SK-N-SH (cell line): ENCODE measurements around the gene OR5H2. TPM values are rescaled to one million over a fixed set of nuclear protein-coding genes. Genes with fewer than 3 reads are reported as not detected.

Experiments used
- CTCF ChIA-PET: fragments of 300-600, 350-600 bp; formaldehyde crosslinking; extraction: SDS; loops from one replicate; lab custom pipeline; 2021; lab: Yijun Ruan, JAX
- POLR2A ChIA-PET: fragments of 350-600 bp; sonication (Branson Sonifier 250); formaldehyde crosslinking; extraction: SDS; loops from one replicate; lab custom pipeline; 2020; ENCODE audit warnings: antibody characterized with exemption, inconsistent platforms; lab: Yijun Ruan, JAX
- DNase-seq: peaks from one replicate; pipeline ENCODE4 v3.0.0; 2012
- H2AFZ ChIP-seq: fragments of 200-600 bp; sonication (generic); 2 replicates; pipeline ENCODE4 v1.8.1; 2016; ENCODE audit warnings: antibody characterized with exemption, mild to moderate bottlenecking, low read depth
- H3F3A ChIP-seq: fragments of 200-600 bp; sonication (generic); replicated peaks from 2 replicates; pipeline ENCODE3; 2016; ENCODE audit warnings: antibody characterized with exemption, mild to moderate bottlenecking; ENCODE audit not compliant: insufficient read depth
- H3K27ac ChIP-seq, 2 experiments: fragments of 200-500 bp in 1 of 2; fragments of 200-600 bp in 1 of 2; sonication (Bioruptor generic) in 1 of 2; sonication (generic), shearing (Covaris generic) in 1 of 2; 2 replicates each; pipeline versions ENCODE4 v1.5.1 to v1.6.1; 2014 to 2016; ENCODE audit warnings: low read depth in 2 of 2, inconsistent platforms in 1 of 2, low read length in 1 of 2, mild to moderate bottlenecking in 1 of 2, mixed read lengths in 1 of 2
- H3K27me3 ChIP-seq: fragments of 200-600 bp; sonication (generic), shearing (Covaris generic); 2 replicates; pipeline ENCODE4 v1.6.1; 2016; ENCODE audit warnings: mixed run types; ENCODE audit not compliant: insufficient read depth
- H3K36me3 ChIP-seq, 2 experiments: fragments of 200-500 bp in 1 of 2; fragments of 200-600 bp in 1 of 2; sonication (Bioruptor generic) in 1 of 2; sonication (generic) in 1 of 2; replicated peaks in 1 of 2; 2 replicates each; pipeline versions ENCODE3 to v1.5.1; 2014 to 2016; ENCODE audit warnings: low read length in 1 of 2, mild to moderate bottlenecking in 1 of 2; ENCODE audit not compliant: insufficient read depth in 2 of 2, control insufficient read depth in 1 of 2
- H3K4me1 ChIP-seq, 2 experiments: fragments of 200-500 bp in 1 of 2; fragments of 200-600 bp in 1 of 2; sonication (Bioruptor generic) in 1 of 2; sonication (generic), shearing (Covaris generic) in 1 of 2; 2 replicates each; pipeline versions ENCODE4 v1.5.1 to v1.6.1; 2014 to 2016; ENCODE audit warnings: low read depth in 1 of 2, low read length in 1 of 2, mixed run types in 1 of 2; ENCODE audit not compliant: insufficient read depth in 2 of 2, control insufficient read depth in 1 of 2
- H3K4me2 ChIP-seq: fragments of 200-600 bp; sonication (generic), shearing (Covaris generic); 2 replicates; pipeline ENCODE4 v1.6.1; 2017; ENCODE audit warnings: mixed run types
- H3K4me3 ChIP-seq, 2 experiments: fragments of 200-500 bp in 1 of 2; fragments of 200-600 bp in 1 of 2; sonication (Bioruptor generic) in 1 of 2; sonication (generic), shearing (Covaris generic) in 1 of 2; 2 replicates each; pipeline versions ENCODE4 v1.5.1 to v1.8.1; 2014 to 2016; ENCODE audit warnings: low read depth in 2 of 2, inconsistent platforms in 1 of 2, low read length in 1 of 2, mild to moderate bottlenecking in 1 of 2, mixed read lengths in 1 of 2, moderate library complexity in 1 of 2
- H3K79me2 ChIP-seq: fragments of 200-600 bp; sonication (generic); 2 replicates; pipeline ENCODE4 v1.8.1; 2017; ENCODE audit warnings: mild to moderate bottlenecking; ENCODE audit not compliant: insufficient read depth
- H3K9ac ChIP-seq: fragments of 200-600 bp; sonication (generic); 2 replicates; pipeline ENCODE4 v1.6.1; 2017; ENCODE audit warnings: mixed run types
- H3K9me2 ChIP-seq: fragments of 200-600 bp; sonication (generic); 2 replicates; pipeline ENCODE4 v1.6.1; 2017; ENCODE audit warnings: mixed run types
- H3K9me3 ChIP-seq: fragments of 200-600 bp; sonication (generic); 2 replicates; pipeline ENCODE4 v1.6.1; 2017; ENCODE audit warnings: mixed run types, mild to moderate bottlenecking, moderate library complexity
- H4K20me1 ChIP-seq: fragments of 200-600 bp; sonication (generic); 2 replicates; pipeline ENCODE4 v1.6.1; 2017; ENCODE audit warnings: mild to moderate bottlenecking, mixed run types; ENCODE audit not compliant: insufficient read depth
- CHD2 ChIP-seq: fragments of 150-350 bp; IDR thresholded peaks from 2 replicates; pipeline ENCODE4 v1.6.1; 2018; ENCODE audit warnings: low read length; ENCODE audit not compliant: partially characterized antibody
- EP300 ChIP-seq, 2 experiments: IDR thresholded peaks; 2 replicates each; pipeline versions ENCODE4 v1.4.0 to v1.6.1; 2012; ENCODE audit warnings: borderline replicate concordance in 1 of 2, low read depth in 1 of 2, low read length in 1 of 2
- EZH2phosphoT487 ChIP-seq: fragments of 200-600 bp; sonication (generic); IDR thresholded peaks from 2 replicates; pipeline ENCODE4 v1.6.1; 2017; ENCODE audit warnings: low read depth, mixed run types, mild to moderate bottlenecking, antibody characterized with exemption, moderate library complexity, borderline replicate concordance
- GABPA ChIP-seq: IDR thresholded peaks from 2 replicates; pipeline ENCODE4 v1.4.0; 2012; ENCODE audit warnings: low read depth, mild to moderate bottlenecking
- GATA2 ChIP-seq: sonication (generic); formaldehyde crosslinking; IDR thresholded peaks from 2 replicates; pipeline ENCODE4 v1.5.0; 2020; ENCODE audit warnings: mild to moderate bottlenecking, missing genetic modification reagents
- NRF1 ChIP-seq: IDR thresholded peaks from 2 replicates; pipeline ENCODE4 v1.6.1; 2012; ENCODE audit warnings: low read depth, mild to moderate bottlenecking, low read length
- RXRA ChIP-seq: IDR thresholded peaks from 2 replicates; pipeline ENCODE4 v1.4.0; 2012; ENCODE audit warnings: low read depth, mild to moderate bottlenecking, borderline replicate concordance
- SIN3A ChIP-seq: IDR thresholded peaks from 2 replicates; pipeline ENCODE4 v1.6.1; 2012; ENCODE audit warnings: low read depth, mild to moderate bottlenecking, low read length, moderate library complexity, borderline replicate concordance
- TAF1 ChIP-seq: IDR thresholded peaks from 2 replicates; pipeline ENCODE4 v1.6.1; 2012; ENCODE audit warnings: low read depth, mild to moderate bottlenecking, low read length, moderate library complexity, borderline replicate concordance
- YY1 ChIP-seq: IDR thresholded peaks from 2 replicates; pipeline ENCODE4 v1.4.0; 2012; ENCODE audit warnings: low read depth, mild to moderate bottlenecking
- WGBS: methylation state at CpG from one replicate; pipeline ENCODE4 v1.1.6; 2017; ENCODE audit warnings: low lambda C conversion rate; 5-methylcytosine and 5-hydroxymethylcytosine counted together
- polyA plus RNA-seq, 3 experiments: library from polyadenylated mRNA; depleted of rRNA; stranded (reverse); fragments of >200 nt; gene quantifications; 2 replicates each; pipeline ENCODE4 v1.2.3, GENCODE V29; 2012
- TF ChIP-seq, protein P1 (sequence below): IDR thresholded peaks from 2 replicates; pipeline ENCODE4; 2012
- TF ChIP-seq, protein P2 (sequence below): IDR thresholded peaks from 2 replicates; pipeline ENCODE4 v1.4.0; 2012; ENCODE audit warnings: low read depth
- TF ChIP-seq, protein P3 (sequence below): IDR thresholded peaks from 2 replicates; pipeline ENCODE4 v1.4.0; 2012; ENCODE audit warnings: low read depth, borderline replicate concordance
- TF ChIP-seq, protein P4 (sequence below): IDR thresholded peaks from 2 replicates; pipeline ENCODE4 v1.6.1; 2012; ENCODE audit warnings: mild to moderate bottlenecking, low read depth, low read length, moderate library complexity

Gene OR5H2
- polyA plus RNA-seq (2012; rRNA removed): not detected in 2 replicates
- polyA plus RNA-seq (2012; cell fraction: cytosol; rRNA removed): not detected in 2 replicates
- polyA plus RNA-seq (2012; cell fraction: nucleus; rRNA removed): not detected in 2 replicates

DNA sequence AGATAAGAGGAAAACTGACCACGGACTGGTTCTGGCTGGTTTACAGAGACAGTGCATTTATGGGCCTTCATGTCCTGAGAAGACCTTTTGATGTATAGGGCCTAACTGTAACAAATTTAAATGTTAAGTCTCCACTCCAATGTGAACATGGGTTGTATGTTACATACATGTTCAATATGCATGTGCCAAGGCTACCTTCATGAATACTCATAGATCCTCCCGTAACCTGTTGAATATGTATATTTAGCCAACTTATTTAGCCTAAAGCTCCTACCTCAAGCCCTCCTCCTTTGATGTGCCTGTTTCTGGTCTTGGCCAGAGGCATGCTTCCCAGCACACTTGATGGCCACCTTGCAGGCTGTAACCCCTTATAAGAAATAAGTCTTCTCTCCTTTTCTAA is at the start of gene OR5H2:
TSS of gene OR5H2 (plus strand) at position 301 of the 400 bp plus-strand sequence. CDS start 398 bp downstream, outside the sequence.
- no peak within 1 kb of the TSS for H3K4me2 ChIP-seq
- ChIA-PET POLR2A (no interaction called here), CTCF (no interaction called here)
- H3K4me3 ChIP-seq: no peak within 1 kb of the TSS
- no peaks in the 10 kb centered on the region for H3K4me1 ChIP-seq
- DNase-seq: no peak
- H3F3A ChIP-seq: no peaks in the 10 kb centered on the region
- H3K9ac ChIP-seq: no peak within 1 kb of the TSS
- no peaks in the 10 kb centered on the region for H3K27me3 ChIP-seq
- 20% methylated on average over 2 of the region's 2 CpGs for WGBS
- no peaks in the 10 kb centered on the region for H4K20me1 ChIP-seq
- no peak within 1 kb of the TSS for H2AFZ ChIP-seq
- no peaks in the 10 kb centered on the region for H3K36me3 ChIP-seq
- H3K79me2 ChIP-seq: no peaks in the 10 kb centered on the region
- no peaks in the 10 kb centered on the region for H3K9me2 ChIP-seq
- TF ChIP-seq, protein P1, sequence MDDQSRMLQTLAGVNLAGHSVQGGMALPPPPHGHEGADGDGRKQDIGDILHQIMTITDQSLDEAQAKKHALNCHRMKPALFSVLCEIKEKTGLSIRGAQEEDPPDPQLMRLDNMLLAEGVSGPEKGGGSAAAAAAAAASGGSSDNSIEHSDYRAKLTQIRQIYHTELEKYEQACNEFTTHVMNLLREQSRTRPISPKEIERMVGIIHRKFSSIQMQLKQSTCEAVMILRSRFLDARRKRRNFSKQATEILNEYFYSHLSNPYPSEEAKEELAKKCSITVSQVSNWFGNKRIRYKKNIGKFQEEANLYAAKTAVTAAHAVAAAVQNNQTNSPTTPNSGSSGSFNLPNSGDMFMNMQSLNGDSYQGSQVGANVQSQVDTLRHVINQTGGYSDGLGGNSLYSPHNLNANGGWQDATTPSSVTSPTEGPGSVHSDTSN: no peak
- TF ChIP-seq EZH2phosphoT487 (no peak), TAF1 (no peak), NRF1 (no peak), YY1 (no peak), RXRA (no peak), EP300 (IDR thresholded peaks at IDR 0.05; ENCODE audit: borderline replicate concordance in 1 of 2, low read depth in 1 of 2, low read length in 1 of 2) (no peak), GATA2 (CRISPR knock-in tag) (no peak), CHD2 (no peak), SIN3A (no peak), GABPA (no peak)
- TF ChIP-seq, protein P2, sequence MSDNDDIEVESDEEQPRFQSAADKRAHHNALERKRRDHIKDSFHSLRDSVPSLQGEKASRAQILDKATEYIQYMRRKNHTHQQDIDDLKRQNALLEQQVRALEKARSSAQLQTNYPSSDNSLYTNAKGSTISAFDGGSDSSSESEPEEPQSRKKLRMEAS: no peak
- TF ChIP-seq, protein P3, sequence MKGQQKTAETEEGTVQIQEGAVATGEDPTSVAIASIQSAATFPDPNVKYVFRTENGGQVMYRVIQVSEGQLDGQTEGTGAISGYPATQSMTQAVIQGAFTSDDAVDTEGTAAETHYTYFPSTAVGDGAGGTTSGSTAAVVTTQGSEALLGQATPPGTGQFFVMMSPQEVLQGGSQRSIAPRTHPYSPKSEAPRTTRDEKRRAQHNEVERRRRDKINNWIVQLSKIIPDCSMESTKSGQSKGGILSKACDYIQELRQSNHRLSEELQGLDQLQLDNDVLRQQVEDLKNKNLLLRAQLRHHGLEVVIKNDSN: no peak
- TF ChIP-seq, protein P4, sequence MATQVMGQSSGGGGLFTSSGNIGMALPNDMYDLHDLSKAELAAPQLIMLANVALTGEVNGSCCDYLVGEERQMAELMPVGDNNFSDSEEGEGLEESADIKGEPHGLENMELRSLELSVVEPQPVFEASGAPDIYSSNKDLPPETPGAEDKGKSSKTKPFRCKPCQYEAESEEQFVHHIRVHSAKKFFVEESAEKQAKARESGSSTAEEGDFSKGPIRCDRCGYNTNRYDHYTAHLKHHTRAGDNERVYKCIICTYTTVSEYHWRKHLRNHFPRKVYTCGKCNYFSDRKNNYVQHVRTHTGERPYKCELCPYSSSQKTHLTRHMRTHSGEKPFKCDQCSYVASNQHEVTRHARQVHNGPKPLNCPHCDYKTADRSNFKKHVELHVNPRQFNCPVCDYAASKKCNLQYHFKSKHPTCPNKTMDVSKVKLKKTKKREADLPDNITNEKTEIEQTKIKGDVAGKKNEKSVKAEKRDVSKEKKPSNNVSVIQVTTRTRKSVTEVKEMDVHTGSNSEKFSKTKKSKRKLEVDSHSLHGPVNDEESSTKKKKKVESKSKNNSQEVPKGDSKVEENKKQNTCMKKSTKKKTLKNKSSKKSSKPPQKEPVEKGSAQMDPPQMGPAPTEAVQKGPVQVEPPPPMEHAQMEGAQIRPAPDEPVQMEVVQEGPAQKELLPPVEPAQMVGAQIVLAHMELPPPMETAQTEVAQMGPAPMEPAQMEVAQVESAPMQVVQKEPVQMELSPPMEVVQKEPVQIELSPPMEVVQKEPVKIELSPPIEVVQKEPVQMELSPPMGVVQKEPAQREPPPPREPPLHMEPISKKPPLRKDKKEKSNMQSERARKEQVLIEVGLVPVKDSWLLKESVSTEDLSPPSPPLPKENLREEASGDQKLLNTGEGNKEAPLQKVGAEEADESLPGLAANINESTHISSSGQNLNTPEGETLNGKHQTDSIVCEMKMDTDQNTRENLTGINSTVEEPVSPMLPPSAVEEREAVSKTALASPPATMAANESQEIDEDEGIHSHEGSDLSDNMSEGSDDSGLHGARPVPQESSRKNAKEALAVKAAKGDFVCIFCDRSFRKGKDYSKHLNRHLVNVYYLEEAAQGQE: no peak
- TF ChIP-seq, all 33 proteins: peak for 0
- Histone ChIP-seq H3K27ac (no peak within 1 kb of the TSS), H3K9me3 (no peaks in the 10 kb centered on the region)
